Stimulated activated CD4-positive, alpha-beta T cell treated with anti-CD3 and anti-CD28 coated beads, Interleukin-1b, Interleukin-23, amount 100 ng/mL, for 1 hour (primary cell): ENCODE results near the gene KCNQ1.

Source experiments
- DNase-seq, 2 donors: peaks; one replicate each; pipeline ENCODE4 v3.0.0-alpha.2; 2020; ENCODE audit warnings: low read depth in 2 of 2

The KCNQ1 gene

GRCh38 chr11:2732940-2733628 lies 288.3 kb downstream of the KCNQ1 start:
- no peak for DNase-seq

- DNase-seq, result no peak
Observed at GRCh38 chr11:2734181-2735052, 289.6 kb downstream of the KCNQ1 start.

- DNase-seq, result no peak
Observed at GRCh38 chr11:2735053-2735589, 290.3 kb downstream of the KCNQ1 start.

GRCh38 chr11:2736577-2737225 lies 291.9 kb downstream of the KCNQ1 start:
- DNase-seq, result no peak

- DNase-seq, result no peak
Observed at GRCh38 chr11:2737226-2737590, 292.4 kb downstream of the KCNQ1 start.

GRCh38 chr11:2737866-2738265 lies 293.1 kb downstream of the KCNQ1 start:
- no peak for DNase-seq

GRCh38 chr11:2738551-2739431 lies 294.0 kb downstream of the KCNQ1 start:
- DNase-seq, result no peak

GRCh38 chr11:2739531-2740274 lies 294.9 kb downstream of the KCNQ1 start:
- DNase-seq, result no peak

- DNase-seq, result no peak
Observed at GRCh38 chr11:2740275-2740940, 295.6 kb downstream of the KCNQ1 start.

GRCh38 chr11:2741006-2741376 lies 296.2 kb downstream of the KCNQ1 start:
- DNase-seq, result no peak

- DNase-seq, result no peak
Observed at GRCh38 chr11:2741377-2742131, 296.7 kb downstream of the KCNQ1 start.

GRCh38 chr11:2742201-2742600 lies 297.4 kb downstream of the KCNQ1 start:
- no peak for DNase-seq

GRCh38 chr11:2742611-2743426 lies 298.0 kb downstream of the KCNQ1 start:
- DNase-seq, result no peak

- DNase-seq, result no peak
Observed at GRCh38 chr11:2743427-2744110, 298.8 kb downstream of the KCNQ1 start.

GRCh38 chr11:2744166-2744565 lies 299.4 kb downstream of the KCNQ1 start:
- no peak for DNase-seq

GRCh38 chr11:2745511-2745910 lies 300.7 kb downstream of the KCNQ1 start:
- no peak for DNase-seq

GRCh38 chr11:2746401-2747247 lies 301.8 kb downstream of the KCNQ1 start:
- no peak for DNase-seq
